Fibroblast of lung (primary cell): Measurements from ENCODE around the gene PRKCSH. TPM values are rescaled to one million over a fixed set of nuclear protein-coding genes. Genes with fewer than 3 reads are reported as not detected.

Experiments
- DNase-seq, 2 donors: peaks; one replicate each; pipeline versions ENCODE4 v3.0.0 to v3.0.0-alpha.2; 2010; ENCODE audit warnings: low read depth in 2 of 2
- H2AFZ ChIP-seq: 2 replicates; pipeline ENCODE4 v1.5.1; 2012; ENCODE audit warnings: low read length, control low read depth, inconsistent platforms
- H3K27ac ChIP-seq: 2 replicates; pipeline ENCODE4 v1.5.1; 2011; ENCODE audit warnings: low read length, control low read depth; ENCODE audit not compliant: insufficient read depth
- H3K27me3 ChIP-seq: 2 replicates; pipeline ENCODE4 v1.5.1; 2011; ENCODE audit warnings: mild to moderate bottlenecking, low read length; ENCODE audit not compliant: control insufficient read depth, insufficient read depth
- H3K36me3 ChIP-seq: 2 replicates; pipeline ENCODE4 v1.5.1; 2011; ENCODE audit warnings: low read length; ENCODE audit not compliant: control insufficient read depth, insufficient read depth
- H3K4me1 ChIP-seq: 2 replicates; pipeline ENCODE4 v1.5.1; 2011; ENCODE audit warnings: low read length; ENCODE audit not compliant: control insufficient read depth, insufficient read depth; ENCODE audit errors: extremely low read depth
- H3K4me2 ChIP-seq: 2 replicates; pipeline ENCODE4 v1.5.1; 2011; ENCODE audit warnings: low read length, control low read depth; ENCODE audit not compliant: insufficient read depth; ENCODE audit errors: extremely low read depth
- H3K4me3 ChIP-seq, 4 experiments: fragments of 200-600 bp in 1 of 4; sonication (generic) in 1 of 4; replicated peaks in 1 of 4; 2 replicates each; pipeline ENCODE4 v1.5.1; 2011 to 2016; ENCODE audit warnings: low read length in 4 of 4, low read depth in 3 of 4, mild to moderate bottlenecking in 3 of 4, control low read depth in 2 of 4, inconsistent platforms in 1 of 4, mixed read lengths in 1 of 4; ENCODE audit not compliant: insufficient read depth in 1 of 4; ENCODE audit errors: control extremely low read depth in 1 of 4
- H3K79me2 ChIP-seq: 2 replicates; pipeline ENCODE4 v1.5.1; 2012; ENCODE audit warnings: mild to moderate bottlenecking, low read length, inconsistent platforms; ENCODE audit not compliant: control insufficient read depth, insufficient read depth
- H3K9ac ChIP-seq: 2 replicates; pipeline ENCODE4 v1.5.1; 2011; ENCODE audit warnings: mild to moderate bottlenecking, low read length, control low read depth; ENCODE audit not compliant: insufficient read depth
- H3K9me3 ChIP-seq: 2 replicates; pipeline ENCODE4 v1.5.1; 2012; ENCODE audit warnings: low read depth, low read length; ENCODE audit not compliant: control insufficient read depth, insufficient read depth
- H4K20me1 ChIP-seq: 2 replicates; pipeline ENCODE4 v1.5.1; 2011; ENCODE audit warnings: low read length; ENCODE audit not compliant: control insufficient read depth, insufficient read depth; ENCODE audit errors: extremely low read depth
- EZH2 ChIP-seq: IDR thresholded peaks from 2 replicates; pipeline ENCODE4 v1.5.1; 2012; ENCODE audit warnings: low read length, control low read depth, mild to moderate bottlenecking; ENCODE audit errors: missing control alignments
- polyA plus RNA-seq, 2 donors: library from polyadenylated mRNA; depleted of rRNA in 1 of 2; stranded (reverse) in 1 of 2; unstranded in 1 of 2; fragments of >200 nt; gene quantifications; 2 replicates each; pipeline ENCODE4 v1.2.1, GENCODE V29; 2011 to 2012; ENCODE audit warnings: missing spikeins in 1 of 2
- total RNA-seq: library from RNA; depleted of rRNA; stranded (reverse); fragments of >200 nt; gene quantifications from 2 replicates; pipeline ENCODE4 v1.2.1, GENCODE V29; 2014
- TF ChIP-seq, protein P1 (sequence below), 2 donors: IDR thresholded peaks in 1 of 2; conservative IDR thresholded peaks in 1 of 2; 1 replicate in 1 of 2; 2 replicates in 1 of 2; pipeline ENCODE4 v1.5.1; 2011 to 2012; ENCODE audit warnings: low read length in 2 of 2, control low read depth in 1 of 2, inconsistent platforms in 1 of 2, low read depth in 1 of 2, mild to moderate bottlenecking in 1 of 2

Gene PRKCSH
- total and polyA plus RNA-seq, 2 donors (not counting 1 experiment from before 2014, with no cell fraction given): 117 to 134 TPM

DNA sequence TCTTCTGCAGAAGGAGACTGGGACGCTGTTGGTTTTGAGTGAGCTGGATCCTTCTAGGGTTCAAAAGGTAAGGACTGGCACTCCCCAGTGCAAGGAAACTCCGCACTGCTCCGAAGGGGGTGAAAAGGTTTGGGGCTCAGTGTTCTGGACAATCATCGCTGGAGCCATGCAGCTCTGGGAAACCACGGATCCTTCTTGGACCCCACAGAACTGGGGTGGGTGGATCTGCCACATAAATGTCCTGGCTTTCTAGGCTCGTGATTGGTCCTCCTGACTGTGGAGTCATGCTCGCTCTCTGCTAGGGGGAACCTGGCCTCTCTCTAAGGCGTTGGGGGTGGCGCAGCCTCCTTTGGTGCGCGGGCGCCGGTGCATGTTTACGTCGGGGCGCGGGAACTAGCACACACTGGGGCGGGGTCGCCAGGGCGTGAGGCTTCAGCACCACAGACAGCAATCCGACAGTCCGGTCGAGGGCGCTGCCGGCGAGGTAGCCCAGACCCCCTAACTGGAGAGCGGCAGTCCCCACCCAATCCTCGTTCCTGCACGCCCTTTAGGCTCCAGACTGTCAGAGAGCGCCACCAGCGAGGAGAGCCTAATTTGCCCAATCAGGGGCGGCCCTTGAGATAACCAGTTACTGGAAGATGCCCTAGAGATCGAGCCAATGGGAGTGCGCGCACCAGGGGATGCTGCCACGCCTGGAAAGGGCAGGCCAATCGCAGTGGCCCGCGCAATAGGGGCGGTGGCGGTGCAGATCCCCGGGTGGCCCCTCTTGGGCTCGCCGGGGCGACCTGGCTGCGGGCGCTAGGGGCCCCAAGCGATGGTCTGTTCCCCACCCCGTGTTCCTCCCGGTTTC, 46.3 kb downstream of the PRKCSH start:
- no peak overlapping the region for H3K9ac ChIP-seq
- DNase-seq: peak; percentile 80

GRCh38 chr19:11482384-11483050, 47.1 kb downstream of the PRKCSH start:
- H3K9me3 ChIP-seq: no peaks in the 10 kb centered on the region
- H3K4me1 ChIP-seq: no peaks in the 10 kb centered on the region
- H3K27ac ChIP-seq: no peak overlapping the region
- DNase-seq: peak; percentile 55 to 73
- H3K36me3 ChIP-seq: no peaks in the 10 kb centered on the region
- TF ChIP-seq EZH2: no peak
- TF ChIP-seq, protein P1, sequence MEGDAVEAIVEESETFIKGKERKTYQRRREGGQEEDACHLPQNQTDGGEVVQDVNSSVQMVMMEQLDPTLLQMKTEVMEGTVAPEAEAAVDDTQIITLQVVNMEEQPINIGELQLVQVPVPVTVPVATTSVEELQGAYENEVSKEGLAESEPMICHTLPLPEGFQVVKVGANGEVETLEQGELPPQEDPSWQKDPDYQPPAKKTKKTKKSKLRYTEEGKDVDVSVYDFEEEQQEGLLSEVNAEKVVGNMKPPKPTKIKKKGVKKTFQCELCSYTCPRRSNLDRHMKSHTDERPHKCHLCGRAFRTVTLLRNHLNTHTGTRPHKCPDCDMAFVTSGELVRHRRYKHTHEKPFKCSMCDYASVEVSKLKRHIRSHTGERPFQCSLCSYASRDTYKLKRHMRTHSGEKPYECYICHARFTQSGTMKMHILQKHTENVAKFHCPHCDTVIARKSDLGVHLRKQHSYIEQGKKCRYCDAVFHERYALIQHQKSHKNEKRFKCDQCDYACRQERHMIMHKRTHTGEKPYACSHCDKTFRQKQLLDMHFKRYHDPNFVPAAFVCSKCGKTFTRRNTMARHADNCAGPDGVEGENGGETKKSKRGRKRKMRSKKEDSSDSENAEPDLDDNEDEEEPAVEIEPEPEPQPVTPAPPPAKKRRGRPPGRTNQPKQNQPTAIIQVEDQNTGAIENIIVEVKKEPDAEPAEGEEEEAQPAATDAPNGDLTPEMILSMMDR (conservative IDR thresholded peaks at IDR 0.05 in 1 of 2, IDR thresholded peaks at IDR 0.05 in 1 of 2; ENCODE audit: low read depth in 1 of 2, low read length in 2 of 2): peak; percentile 51 to 68
- H3K9ac ChIP-seq: no peak overlapping the region
- H3K4me2 ChIP-seq: peak overlapping the region; percentile 27
- H3K27me3 ChIP-seq: peaks cover 29% of the 10 kb centered on the region
- no peaks in the 10 kb centered on the region for H4K20me1 ChIP-seq
- H3K4me3 ChIP-seq: peak overlapping the region in 1 of 4 experiments; percentile 47
- no peaks in the 10 kb centered on the region for H3K79me2 ChIP-seq
- H2AFZ ChIP-seq: no peak overlapping the region

More for the DNA sequence above, 46.3 kb downstream of the PRKCSH start:
- Histone ChIP-seq H3K4me3 (peak overlapping the region in 1 of 4 experiments; percentile 47), H3K36me3 (no peaks in the 10 kb centered on the region), H3K4me2 (peak overlapping the region; percentile 27), H4K20me1 (no peaks in the 10 kb centered on the region), H3K79me2 (no peaks in the 10 kb centered on the region), H3K9me3 (no peaks in the 10 kb centered on the region), H2AFZ (no peak overlapping the region), H3K4me1 (no peaks in the 10 kb centered on the region), H3K27me3 (peaks cover 29% of the 10 kb centered on the region), H3K27ac (no peak overlapping the region)
- peak; percentile 98 for TF ChIP-seq EZH2
- TF ChIP-seq, protein P1 (conservative IDR thresholded peaks at IDR 0.05 in 1 of 2, IDR thresholded peaks at IDR 0.05 in 1 of 2; ENCODE audit: low read depth in 1 of 2, low read length in 2 of 2): no peak

- Histone ChIP-seq H3K9ac (no peak overlapping the region), H3K4me3 (no peak overlapping the region), H3K9me3 (no peaks in the 10 kb centered on the region), H2AFZ (no peak overlapping the region), H3K4me2 (no peak overlapping the region), H3K4me1 (no peaks in the 10 kb centered on the region), H3K27ac (no peak overlapping the region), H3K79me2 (no peaks in the 10 kb centered on the region), H3K36me3 (no peaks in the 10 kb centered on the region), H4K20me1 (no peaks in the 10 kb centered on the region), H3K27me3 (peaks cover 29% of the 10 kb centered on the region)
- no peak for DNase-seq
- no peak for TF ChIP-seq EZH2
- TF ChIP-seq, protein P1 (conservative IDR thresholded peaks at IDR 0.05 in 1 of 2, IDR thresholded peaks at IDR 0.05 in 1 of 2; ENCODE audit: low read depth in 1 of 2, low read length in 2 of 2): no peak
Measured at GRCh38 chr19:11483366-11484111, 48.1 kb downstream of the PRKCSH start.
